ENCODE measurements around the gene SRPK2. TPM values are rescaled to one million over a fixed set of nuclear protein-coding genes. Genes with fewer than 3 reads are reported as not detected.

Gene SRPK2
- total and polyA plus RNA-seq, 2 of the 8 experiments (the other 6 are each of a cell fraction or from before 2014, with no cell fraction given) = 10.0 to 47.1 TPM

- H3K56ac ChIP-seq (replicated peaks; ENCODE audit: insufficient read length, low read depth, low read length) = no peak overlapping the region
- ChIA-PET CTCF (ENCODE audit: partially characterized antibody) (no interaction called here), POLR2A (ENCODE audit: partially characterized antibody) (no interaction called here)
Measured at GRCh38 chr7:105189859-105190492, 198.7 kb downstream of the SRPK2 start.

More at GRCh38 chr7:105189859-105190492, 198.7 kb downstream of the SRPK2 start:
- Histone ChIP-seq H2BK120ac (replicated peaks; ENCODE audit: low read depth, low read length) (no peak overlapping the region), H3K9me3 (ENCODE audit: insufficient read depth in 2 of 2, low read depth in 1 of 2, low read length in 1 of 2) (no peaks in the 10 kb centered on the region), H3K27me3 (replicated peaks in 1 of 4; ENCODE audit: control insufficient read depth in 3 of 4, extremely low read depth in 1 of 4, insufficient read depth in 3 of 4, low read length in 3 of 4) (no peaks in the 10 kb centered on the region), H3K23ac (ENCODE audit: insufficient read length) (no peak overlapping the region), H3K23me2 (ENCODE audit: low read depth, low read length) (no peaks in the 10 kb centered on the region), H3K18ac (ENCODE audit: extremely low read depth, low read length) (no peak overlapping the region), H3K79me1 (ENCODE audit: low read depth, low read length) (no peaks in the 10 kb centered on the region; the same call in 1 of the 2 replicates), H2AK5ac (ENCODE audit: low read depth, low read length) (no peak overlapping the region), H2BK15ac (ENCODE audit: low read length) (no peak overlapping the region), H3K79me2 (ENCODE audit: control insufficient read depth in 1 of 2, insufficient read depth in 2 of 2, low read length in 2 of 2) (peaks cover 0 to 3% of the 10 kb centered on the region in 2 experiments; a peak in 1 of 4 replicates), H3K9ac (replicated peaks in 1 of 4; ENCODE audit: extremely low read depth in 1 of 4, low read depth in 3 of 4, low read length in 3 of 4) (no peak overlapping the region), H4K5ac (ENCODE audit: insufficient read length, low read depth, low read length) (no peak overlapping the region), H4K20me1 (replicated peaks in 1 of 2; ENCODE audit: control insufficient read depth in 1 of 2, insufficient read depth in 2 of 2, low read length in 2 of 2) (no peaks in the 10 kb centered on the region), H2BK20ac (ENCODE audit: low read length) (no peak overlapping the region), H2BK5ac (ENCODE audit: low read depth, low read length) (no peak overlapping the region), H4K91ac (replicated peaks; ENCODE audit: insufficient read length, low read length) (no peak overlapping the region), H3K36me3 (ENCODE audit: control insufficient read depth in 2 of 4, insufficient read depth in 4 of 4, low read length in 3 of 4) (no peaks in the 10 kb centered on the region), H3K4me1 (replicated peaks in 1 of 4; ENCODE audit: control insufficient read depth in 3 of 4, insufficient read depth in 4 of 4, low read length in 3 of 4) (no peaks in the 10 kb centered on the region), H4K8ac (ENCODE audit: extremely low read depth, insufficient read depth, low read length) (no peak overlapping the region), H2BK12ac (ENCODE audit: low read depth, low read length) (no peak overlapping the region), H3K27ac (ENCODE audit: low read depth, low read length) (no peak overlapping the region), H3K14ac (ENCODE audit: insufficient read length) (no peak overlapping the region), H3K4ac (replicated peaks; ENCODE audit: insufficient read length, low read depth, low read length) (no peak overlapping the region), H3K4me3 (ENCODE audit: extremely low read depth in 1 of 4, insufficient read depth in 2 of 4, low read depth in 3 of 4, low read length in 4 of 4) (no peak overlapping the region), H2AFZ (ENCODE audit: low read length) (no peak overlapping the region), H3K4me2 (ENCODE audit: insufficient read depth in 1 of 2, low read depth in 2 of 2, low read length in 2 of 2) (no peak overlapping the region)
- WGBS, 2 experiments (ENCODE audit: extremely low coverage in 1 of 2, insufficient coverage in 1 of 2, insufficient read length in 1 of 2, insufficient replicate concordance in 2 of 2, low coverage in 1 of 2, low lambda C conversion rate in 2 of 2, missing lambda C conversion rate in 1 of 2) = 93% methylated on average over 8 of the region's 8 CpGs; no CpG with 5 or more reads in 1 of the 2 experiments
- DNase-seq (ENCODE audit: low read depth in 1 of 2, low spot score in 2 of 2) = no peak
- no peak for TF ChIP-seq CBX8 (IDR thresholded peaks at IDR 0.05; ENCODE audit: borderline replicate concordance, low read depth, low read length)
- TF ChIP-seq SAP30 (IDR thresholded peaks at IDR 0.05; ENCODE audit: insufficient read depth, insufficient replicate concordance, low read length) = no peak
- no peak for TF ChIP-seq CEBPB (IDR thresholded peaks at IDR 0.05; ENCODE audit: low read depth, low read length)
- TF ChIP-seq SP2 (IDR thresholded peaks at IDR 0.05; ENCODE audit: low read length) = no peak
- TF ChIP-seq CREB1 (IDR thresholded peaks at IDR 0.05) = no peak
- no peak for TF ChIP-seq TBP (IDR thresholded peaks at IDR 0.05; ENCODE audit: low read depth, low read length)
- no peak for TF ChIP-seq SIX5 (IDR thresholded peaks at IDR 0.05; ENCODE audit: low read depth, low read length)
- no peak for TF ChIP-seq POLR2A (IDR thresholded peaks at IDR 0.05; ENCODE audit: control extremely low read depth in 1 of 2, low read depth in 2 of 2, low read length in 2 of 2)
- TF ChIP-seq, protein P1, sequence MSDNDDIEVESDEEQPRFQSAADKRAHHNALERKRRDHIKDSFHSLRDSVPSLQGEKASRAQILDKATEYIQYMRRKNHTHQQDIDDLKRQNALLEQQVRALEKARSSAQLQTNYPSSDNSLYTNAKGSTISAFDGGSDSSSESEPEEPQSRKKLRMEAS (IDR thresholded peaks at IDR 0.05) = no peak
- TF ChIP-seq TAF7 (optimal IDR thresholded peaks at IDR 0.05; ENCODE audit: borderline replicate concordance, low read depth, low read length) = no peak
- TF ChIP-seq YY1 (IDR thresholded peaks at IDR 0.05; ENCODE audit: low read depth, low read length) = no peak
- FAIRE-seq = no peak
